OCI-LY7 (cell line): ENCODE results near the gene EIF4EBP2. TPM values are rescaled to one million over a fixed set of nuclear protein-coding genes. Genes with fewer than 3 reads are reported as not detected.

Experiments
- BruUV-seq: library from RNA; stranded (reverse); fragments of 400-500 nt; replicated peaks from 2 replicates; lab custom pipeline; 2021; lab: Mats Ljungman, UMichigan
- CTCF ChIA-PET: fragments of 300-600 bp; sonication (Branson Sonifier 250); formaldehyde crosslinking; loops from one replicate; lab custom pipeline; 2022; ENCODE audit warnings: antibody characterized with exemption; ENCODE audit not compliant: unreplicated experiment; lab: Charles Lee
- POLR2A ChIA-PET: fragments of 300-600 bp; sonication (Branson Sonifier 250); formaldehyde crosslinking; loops from one replicate; lab custom pipeline; 2022; ENCODE audit warnings: antibody characterized with exemption; lab: Charles Lee
- DNase-seq: peaks from one replicate; pipeline ENCODE4 v3.0.0-alpha.2; 2015; ENCODE audit warnings: low spot score
- H2AFZ ChIP-seq: fragments of 200-600 bp; sonication (generic), shearing (Covaris generic); 2 replicates; pipeline ENCODE4 v1.6.1; 2014; ENCODE audit warnings: mild to moderate bottlenecking, antibody characterized with exemption, low read length, moderate library complexity
- H3K27ac ChIP-seq: fragments of 200-600 bp; sonication (generic); 2 replicates; pipeline ENCODE4 v1.5.1; 2014; ENCODE audit warnings: mixed run types, low read depth, mild to moderate bottlenecking, moderate library complexity, low read length, inconsistent platforms; ENCODE audit not compliant: poor library complexity, severe bottlenecking
- H3K36me3 ChIP-seq: fragments of 200-600 bp; sonication (generic); 2 replicates; pipeline ENCODE4 v1.6.1; 2014; ENCODE audit warnings: mild to moderate bottlenecking, antibody characterized with exemption, low read length, moderate library complexity, mixed read lengths; ENCODE audit not compliant: insufficient read depth
- H3K4me1 ChIP-seq: fragments of 200-600 bp; sonication (generic); 2 replicates; pipeline ENCODE4 v1.5.1; 2014; ENCODE audit warnings: mild to moderate bottlenecking, low read length; ENCODE audit not compliant: insufficient read depth, poor library complexity, severe bottlenecking
- H3K4me2 ChIP-seq: fragments of 200-600 bp; sonication (generic); 2 replicates; pipeline ENCODE4 v1.6.1; 2014; ENCODE audit warnings: mild to moderate bottlenecking, low read length
- H3K4me3 ChIP-seq: fragments of 200-600 bp; sonication (generic); 2 replicates; pipeline ENCODE4 v1.5.1; 2014; ENCODE audit warnings: mild to moderate bottlenecking, low read depth, low read length; ENCODE audit not compliant: poor library complexity, severe bottlenecking
- H3K79me2 ChIP-seq: fragments of 200-600 bp; sonication (generic); 2 replicates; pipeline ENCODE4 v1.6.1; 2016; ENCODE audit warnings: low read depth, mild to moderate bottlenecking, low read length, moderate library complexity, mixed read lengths; ENCODE audit not compliant: insufficient read depth
- H3K9me2 ChIP-seq: fragments of 200-600 bp; sonication (generic); 2 replicates; pipeline ENCODE4 v1.6.1; 2016; ENCODE audit warnings: mild to moderate bottlenecking, low read length, mixed read lengths; ENCODE audit not compliant: insufficient read depth
- H3K9me3 ChIP-seq: fragments of 200-600 bp; sonication (generic); 2 replicates; pipeline ENCODE4 v1.6.1; 2014; ENCODE audit warnings: mild to moderate bottlenecking, mixed run types, low read length, mixed read lengths
- H4K20me1 ChIP-seq: fragments of 200-600 bp; sonication (generic); 2 replicates; pipeline ENCODE4 v1.6.1; 2014; ENCODE audit warnings: mild to moderate bottlenecking, antibody characterized with exemption, low read length, moderate library complexity, mixed read lengths; ENCODE audit not compliant: insufficient read depth
- CTCF ChIP-seq: fragments of 200-600 bp; sonication (generic); conservative IDR thresholded peaks from 2 replicates; pipeline ENCODE4 v1.5.1; 2014; ENCODE audit warnings: mild to moderate bottlenecking, antibody characterized with exemption, low read length, moderate library complexity, mixed read lengths
- EZH2phosphoT487 ChIP-seq: fragments of 200-600 bp; sonication (generic); IDR thresholded peaks from 2 replicates; pipeline ENCODE4 v1.6.1; 2018; ENCODE audit warnings: low read depth, borderline replicate concordance, mild to moderate bottlenecking, mixed run types, antibody characterized with exemption, low read length, moderate library complexity, mixed read lengths
- intact Hi-C: fragments of 100-400 bp; cut with micrococcal nuclease; formaldehyde crosslinking; loops from one replicate; pipeline ENCODE4 v1.10.0; 2022; ENCODE audit not compliant: unreplicated experiment
- total RNA-seq, 2 experiments: library from RNA; depleted of rRNA in 1 of 2; stranded (reverse); fragments of >200 nt in 1 of 2; shearing (Covaris generic) in 1 of 2; gene quantifications; 2 replicates each; pipeline ENCODE4 v1.2.3, GENCODE V29; 2014 to 2022

The EIF4EBP2 gene
- total RNA-seq, 2 experiments from 2014 or later = 24.5 to 59.8 TPM

GRCh38 chr10:70457759-70458305 is 53.9 kb downstream of the EIF4EBP2 start:
- H4K20me1 ChIP-seq = no peaks in the 10 kb centered on the region
- CTCF ChIA-PET = no interaction called here
- no peak for DNase-seq
- H3K4me3 ChIP-seq = no peak overlapping the region
- no peak overlapping the region for H2AFZ ChIP-seq
- H3K4me2 ChIP-seq = no peak overlapping the region
- intact Hi-C loops = no loop called here
- TF ChIP-seq EZH2phosphoT487 (no peak), CTCF (no peak)
- POLR2A ChIA-PET = no interaction called here
- no peak overlapping the region for H3K27ac ChIP-seq
- BruUV-seq = no TSS peak
- no peaks in the 10 kb centered on the region for H3K9me3 ChIP-seq
- no peaks in the 10 kb centered on the region for H3K9me2 ChIP-seq
- H3K79me2 ChIP-seq = no peaks in the 10 kb centered on the region
- H3K4me1 ChIP-seq = no peaks in the 10 kb centered on the region
- H3K36me3 ChIP-seq = no peaks in the 10 kb centered on the region

DNA sequence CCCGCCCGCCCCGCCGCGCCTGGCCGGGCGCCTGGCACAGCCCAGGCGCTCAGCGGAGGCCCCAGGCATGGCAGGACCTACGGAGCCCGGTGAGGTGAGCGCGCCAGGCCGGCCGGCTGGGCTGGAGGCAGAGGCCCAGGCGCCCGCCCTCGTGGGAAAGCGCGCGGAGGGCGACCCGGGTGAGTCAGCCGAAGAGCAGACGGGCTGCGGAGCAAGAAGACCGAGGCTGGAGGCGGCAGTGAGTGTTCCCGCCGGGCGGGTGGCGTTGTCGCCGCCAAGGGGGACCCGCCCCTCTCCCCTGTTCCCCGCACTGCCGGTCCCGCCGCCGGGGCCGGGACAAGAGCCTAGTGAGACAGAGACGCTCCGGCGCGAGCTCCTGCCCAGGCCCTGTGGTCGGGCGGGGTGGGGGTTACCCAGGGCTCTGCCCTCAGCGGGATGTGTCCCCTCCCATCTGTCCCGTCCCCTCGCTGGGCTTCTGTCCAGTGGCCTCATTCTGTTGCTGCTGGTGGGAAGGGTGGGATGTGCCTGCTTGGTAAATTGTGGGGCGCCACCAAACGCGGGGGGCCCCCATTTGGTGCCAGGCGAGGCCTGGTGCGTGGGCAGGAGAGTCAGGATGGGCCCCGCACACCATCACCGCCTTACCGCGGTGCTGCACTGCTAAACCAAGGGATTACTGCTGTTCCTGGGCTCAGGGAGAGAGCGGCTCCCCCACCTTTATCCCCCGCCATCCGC is 54.5 kb downstream of the EIF4EBP2 start:
- H3K79me2 ChIP-seq = no peaks in the 10 kb centered on the region
- no TSS peak for BruUV-seq
- H3K4me2 ChIP-seq = no peak overlapping the region
- H3K9me3 ChIP-seq = no peaks in the 10 kb centered on the region
- TF ChIP-seq EZH2phosphoT487 (no peak), CTCF (no peak)
- intact Hi-C loops = no loop called here
- CTCF ChIA-PET = no interaction called here
- no peak for DNase-seq
- no peak overlapping the region for H2AFZ ChIP-seq
- no peaks in the 10 kb centered on the region for H3K4me1 ChIP-seq
- H3K4me3 ChIP-seq = no peak overlapping the region
- H4K20me1 ChIP-seq = no peaks in the 10 kb centered on the region
- H3K9me2 ChIP-seq = no peaks in the 10 kb centered on the region
- no peaks in the 10 kb centered on the region for H3K36me3 ChIP-seq
- no peak overlapping the region for H3K27ac ChIP-seq
- POLR2A ChIA-PET = interaction anchor here (0.7 kb wide), 1 partner anchor 846 kb away, joined by 3 read pairs; no protein-coding TSS in a partner anchor
